Fibroblast of pulmonary artery (primary cell): ENCODE results near the gene GPX2.

ENCODE experiments used
- DNase-seq: peaks from one replicate; pipeline ENCODE4 v3.0.0-alpha.2; 2010; ENCODE audit warnings: low read depth
- H3K4me3 ChIP-seq: replicated peaks from 2 replicates; pipeline ENCODE4 v1.5.1; 2011; ENCODE audit warnings: low read depth, mild to moderate bottlenecking, control low read depth, low read length, moderate library complexity
- CTCF ChIP-seq: IDR thresholded peaks from 2 replicates; pipeline ENCODE4 v1.5.1; 2011; ENCODE audit warnings: mild to moderate bottlenecking, control low read depth, low read length, inconsistent platforms; ENCODE audit errors: missing control alignments

GPX2 gene

GRCh38 chr14:64979336-64980074 is 37.0 kb upstream of the GPX2 start:
- no peak for TF ChIP-seq CTCF
- DNase-seq: no peak
- no peak overlapping the region for H3K4me3 ChIP-seq

GRCh38 chr14:64974563-64974962 is 32.0 kb upstream of the GPX2 start:
- no peak for DNase-seq
- no peak for TF ChIP-seq CTCF
- H3K4me3 ChIP-seq: no peak overlapping the region

GRCh38 chr14:64973826-64974225 is 31.3 kb upstream of the GPX2 start:
- DNase-seq: no peak
- no peak for TF ChIP-seq CTCF
- H3K4me3 ChIP-seq: no peak overlapping the region

- no peak for TF ChIP-seq CTCF
- no peak overlapping the region for H3K4me3 ChIP-seq
- no peak for DNase-seq
Measured at GRCh38 chr14:64973026-64973442, 30.5 kb upstream of the GPX2 start.

- DNase-seq: no peak
- no peak for TF ChIP-seq CTCF
- peak within 1 kb of the TSS; percentile 62 for H3K4me3 ChIP-seq
Measured at GRCh38 chr14:64971943-64972791, 29.6 kb upstream of the GPX2 start, which contains the start of gene RAB15. Gene RAB15, minus strand, starts transcription at chr14:64972336. Its CDS starts 260 bp downstream, at chr14:64972076.

GRCh38 chr14:64971491-64971942 is 29.0 kb upstream of the GPX2 start:
- no peak for DNase-seq
- H3K4me3 ChIP-seq: peak overlapping the region; percentile 58
- no peak for TF ChIP-seq CTCF
